Right kidney (tissue), 1 donor: Measurements from ENCODE around the gene ATF7IP2.
"Not testable (repeated sequence)": the region's sequence is repeated elsewhere in the genome, so short reads cannot be mapped to it uniquely, and the experiment has no call there.

Experiments used
- DNase-seq: peaks from one replicate; pipeline ENCODE4 v3.0.0-alpha.2; 2016

ATF7IP2 gene

GRCh38 chr16:10373556-10373955 lies 12.3 kb upstream of the ATF7IP2 start:
- no peak for DNase-seq

- DNase-seq = no peak
Observed at GRCh38 chr16:10376229-10376628, 9.6 kb upstream of the ATF7IP2 start.

GRCh38 chr16:10383626-10384025 lies 2.2 kb upstream of the ATF7IP2 start:
- no peak for DNase-seq

GRCh38 chr16:10386517-10387100 lies 748 bp downstream of the ATF7IP2 start:
- no peak for DNase-seq

- no peak for DNase-seq
Observed at GRCh38 chr16:10387188-10387617, 1.3 kb downstream of the ATF7IP2 start.

- DNase-seq = no peak
Observed at GRCh38 chr16:10388988-10389387, 3.1 kb downstream of the ATF7IP2 start.

- no peak for DNase-seq
Observed at GRCh38 chr16:10390330-10390729, 4.5 kb downstream of the ATF7IP2 start.

GRCh38 chr16:10390867-10391266 lies 5.0 kb downstream of the ATF7IP2 start:
- no peak for DNase-seq

- no peak for DNase-seq
Observed at GRCh38 chr16:10391339-10391738, 5.5 kb downstream of the ATF7IP2 start.

- DNase-seq = no peak
Observed at GRCh38 chr16:10402975-10403374, 17.1 kb downstream of the ATF7IP2 start.

- no peak for DNase-seq
Observed at GRCh38 chr16:10405386-10405939, 19.6 kb downstream of the ATF7IP2 start.

- no peak for DNase-seq
Observed at GRCh38 chr16:10408824-10409381, 23.0 kb downstream of the ATF7IP2 start.

GRCh38 chr16:10409713-10410112 lies 23.9 kb downstream of the ATF7IP2 start:
- not testable (repeated sequence) for DNase-seq

GRCh38 chr16:10410469-10410868 lies 24.6 kb downstream of the ATF7IP2 start:
- no peak for DNase-seq

GRCh38 chr16:10412935-10413601 lies 27.2 kb downstream of the ATF7IP2 start:
- DNase-seq = no peak

GRCh38 chr16:10418204-10418603 lies 32.3 kb downstream of the ATF7IP2 start:
- DNase-seq = not testable (repeated sequence)

GRCh38 chr16:10419701-10420100 lies 33.8 kb downstream of the ATF7IP2 start:
- DNase-seq = no peak

GRCh38 chr16:10421596-10421995 lies 35.7 kb downstream of the ATF7IP2 start:
- DNase-seq = no peak

- DNase-seq = no peak
Observed at GRCh38 chr16:10428433-10429168, 42.7 kb downstream of the ATF7IP2 start.

- DNase-seq = not testable (repeated sequence)
Observed at GRCh38 chr16:10429299-10429969, 43.6 kb downstream of the ATF7IP2 start.

- no peak for DNase-seq
Observed at GRCh38 chr16:10441726-10442125, 55.9 kb downstream of the ATF7IP2 start.

- DNase-seq = no peak
Observed at GRCh38 chr16:10447289-10447688, 61.4 kb downstream of the ATF7IP2 start.
